ENCODE measurements around the gene LCE5A. TPM values are rescaled to one million over a fixed set of nuclear protein-coding genes. Genes with fewer than 3 reads are reported as not detected.
"Not testable (repeated sequence)": the region's sequence is repeated elsewhere in the genome, so short reads cannot be mapped to it uniquely, and the experiment has no call there.

The LCE5A gene
- total RNA-seq (2014; rRNA removed; shearing (Covaris generic)) = not detected in 2 replicates

GRCh38 chr1:152510503-152510902 lies at the start of gene LCE5A:
TSS of gene LCE5A (plus strand) at chr1:152510803. CDS start at chr1:152511535, 732 bp downstream.
- no peak for DNase-seq (ENCODE audit: low read depth)

- DNase-seq (ENCODE audit: low read depth) = peak; percentile 70
Measured at GRCh38 chr1:152461544-152461943, 49.1 kb upstream of the LCE5A start.

- no peak for DNase-seq (ENCODE audit: low read depth)
Measured at GRCh38 chr1:152462636-152463035, 48.0 kb upstream of the LCE5A start.

GRCh38 chr1:152466217-152466616 lies 44.4 kb upstream of the LCE5A start:
- no peak for DNase-seq (ENCODE audit: low read depth)

- DNase-seq (ENCODE audit: low read depth) = peak; percentile 45
Measured at GRCh38 chr1:152473887-152474537, 36.6 kb upstream of the LCE5A start.

GRCh38 chr1:152479792-152480595 lies 30.6 kb upstream of the LCE5A start:
- peak; percentile 64 for DNase-seq (ENCODE audit: low read depth)

GRCh38 chr1:152481869-152482664 lies 28.5 kb upstream of the LCE5A start:
- peak; percentile 52 for DNase-seq (ENCODE audit: low read depth)

GRCh38 chr1:152486400-152487006 lies 24.1 kb upstream of the LCE5A start:
- DNase-seq (ENCODE audit: low read depth) = no peak

- DNase-seq (ENCODE audit: low read depth) = no peak
Measured at GRCh38 chr1:152487871-152488270, 22.7 kb upstream of the LCE5A start.

GRCh38 chr1:152491537-152491936 lies 19.1 kb upstream of the LCE5A start:
- not testable (repeated sequence) for DNase-seq (ENCODE audit: low read depth)

GRCh38 chr1:152495066-152495675 lies 15.4 kb upstream of the LCE5A start:
- peak; percentile 54 for DNase-seq (ENCODE audit: low read depth)

- peak; percentile 32 for DNase-seq (ENCODE audit: low read depth)
Measured at GRCh38 chr1:152497273-152497672, 13.3 kb upstream of the LCE5A start.

GRCh38 chr1:152501704-152502103 lies 8.9 kb upstream of the LCE5A start:
- no peak for DNase-seq (ENCODE audit: low read depth)

GRCh38 chr1:152502496-152503180 lies 8.0 kb upstream of the LCE5A start:
- peak; percentile 63 for DNase-seq (ENCODE audit: low read depth)

GRCh38 chr1:152505083-152505482 lies 5.5 kb upstream of the LCE5A start:
- no peak for DNase-seq (ENCODE audit: low read depth)

GRCh38 chr1:152506899-152507498 lies 3.6 kb upstream of the LCE5A start:
- no peak for DNase-seq (ENCODE audit: low read depth)

GRCh38 chr1:152511596-152511995 lies 993 bp downstream of the LCE5A start:
- DNase-seq (ENCODE audit: low read depth) = no peak

GRCh38 chr1:152513081-152513480 lies 2.5 kb downstream of the LCE5A start:
- no peak for DNase-seq (ENCODE audit: low read depth)

GRCh38 chr1:152514715-152515433 lies 4.3 kb downstream of the LCE5A start:
- no peak for DNase-seq (ENCODE audit: low read depth)

GRCh38 chr1:152515434-152515783 lies 4.8 kb downstream of the LCE5A start:
- DNase-seq (ENCODE audit: low read depth) = peak; percentile 46
